ENCODE data around the gene SLC22A3.
"Not testable (repeated sequence)": the region's sequence is repeated elsewhere in the genome, so short reads cannot be mapped to it uniquely, and the experiment has no call there.

Gene SLC22A3

GRCh38 chr6:160457823-160458222, 109.6 kb downstream of the SLC22A3 start:
- DNase-seq: no peak
- intact Hi-C loops (cut with DNase I): loop anchor here (10.0 kb wide), 2 partner anchors 323 to 593 kb away; no protein-coding TSS in a partner anchor

- intact Hi-C loops (cut with DNase I): no loop called here
- DNase-seq: no peak
These were observed 113.5 kb downstream of the SLC22A3 start for GRCh38 chr6:160461641-160462040.

DNA sequence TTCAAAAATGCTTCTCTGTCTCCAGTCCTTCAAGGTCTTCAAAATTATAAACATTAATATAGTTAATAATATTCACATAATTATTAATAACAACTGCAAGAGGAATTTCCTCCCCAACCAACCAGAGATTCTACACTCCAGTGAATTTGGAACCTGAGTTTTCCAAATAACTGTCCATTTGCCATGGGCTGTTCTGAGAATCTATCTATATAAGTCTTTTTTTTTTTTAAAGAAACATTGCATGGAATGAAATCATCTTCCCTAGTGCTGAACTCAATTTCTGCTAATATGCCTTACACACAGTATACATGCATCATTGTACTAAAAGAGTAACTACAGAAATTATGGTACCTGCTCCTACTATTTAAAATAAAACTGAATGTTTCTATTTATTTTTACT, 113.9 kb downstream of the SLC22A3 start:
- DNase-seq: no peak
- intact Hi-C loops (cut with DNase I): no loop called here

DNA sequence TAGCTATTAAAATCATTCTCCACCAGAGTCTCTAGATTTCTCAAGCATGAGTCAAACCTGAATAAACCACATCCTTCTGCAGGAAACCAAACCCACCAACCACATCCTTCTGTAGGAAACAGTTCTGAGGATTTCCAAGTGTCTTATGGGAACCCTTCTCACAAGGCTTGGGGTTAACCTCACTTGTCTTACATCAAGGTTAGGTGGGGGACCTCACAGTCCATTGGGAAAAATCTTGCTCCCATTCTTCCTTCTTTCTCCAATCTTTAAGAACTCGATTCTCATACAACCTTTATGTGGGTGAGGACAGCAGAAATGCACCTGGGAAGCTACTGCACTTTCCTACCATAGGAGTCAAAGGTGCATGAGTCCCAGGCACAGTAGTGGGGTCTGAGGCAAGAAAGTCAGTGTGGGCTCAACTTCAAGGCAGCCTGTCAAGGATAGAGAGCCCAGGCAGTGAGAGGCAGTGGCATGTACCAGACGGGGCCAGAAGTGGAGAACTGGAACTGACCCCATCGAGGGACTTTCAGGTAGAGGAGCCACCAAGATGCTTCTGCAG, 114.5 kb downstream of the SLC22A3 start:
- DNase-seq: no peak
- intact Hi-C loops (cut with DNase I): no loop called here

DNA sequence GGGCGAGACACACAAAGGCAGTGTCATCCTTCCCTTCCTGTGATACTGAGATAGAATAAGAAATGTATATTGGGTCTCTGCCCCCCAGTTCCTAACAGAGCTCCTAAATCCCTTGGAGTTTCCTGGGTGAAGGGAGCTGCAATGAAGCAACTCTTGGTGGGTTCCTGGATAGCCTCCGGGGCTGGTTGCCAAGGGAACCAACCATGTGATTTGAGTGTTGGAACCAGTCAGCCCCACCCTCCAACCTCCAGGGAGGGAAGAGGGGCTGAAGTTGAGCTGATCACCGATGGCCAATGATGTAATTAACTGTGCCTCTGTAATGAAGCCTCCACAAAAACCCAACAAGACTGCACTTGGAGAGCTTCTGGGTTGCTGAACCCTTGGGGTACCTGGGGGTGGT, 116.6 kb downstream of the SLC22A3 start:
- DNase-seq: no peak
- intact Hi-C loops (cut with DNase I): no loop called here

DNA sequence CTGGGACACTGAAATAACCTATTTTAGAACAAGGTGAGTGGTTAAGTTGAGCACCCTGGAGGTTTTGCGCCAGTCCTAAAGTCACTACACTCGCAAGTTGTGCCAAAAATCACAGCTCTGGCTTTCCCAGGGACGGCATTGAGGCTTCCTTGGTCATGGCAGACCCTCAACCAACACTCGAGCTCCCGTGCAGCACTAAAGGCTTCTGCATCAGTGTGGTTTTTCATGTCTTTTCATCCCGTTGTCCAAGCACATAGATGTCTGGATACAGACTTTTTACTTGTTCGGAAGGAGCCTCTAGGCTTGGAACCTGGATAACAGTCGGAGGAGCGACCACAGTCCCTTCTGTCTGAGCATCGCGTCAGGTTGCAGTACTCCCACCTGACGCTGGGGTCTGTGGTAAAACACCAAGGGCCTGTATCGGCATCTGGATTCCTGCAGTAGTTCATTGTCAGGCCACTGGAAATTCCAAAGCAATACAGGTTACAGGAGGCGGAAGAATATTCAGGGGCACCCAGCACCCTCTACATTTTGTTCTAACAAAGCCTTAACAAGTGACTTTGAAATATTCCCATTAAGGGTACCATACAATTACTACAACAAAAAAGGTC, 119.2 kb downstream of the SLC22A3 start:
- DNase-seq; intact Hi-C loops (cut with DNase I): not testable (repeated sequence)

GRCh38 chr6:160469153-160469552, 121.0 kb downstream of the SLC22A3 start:
- intact Hi-C loops (cut with DNase I): no loop called here
- no peak for DNase-seq

- DNase-seq; intact Hi-C loops (cut with DNase I): not testable (repeated sequence)
These were observed 127.9 kb downstream of the SLC22A3 start for GRCh38 chr6:160476056-160476455.

GRCh38 chr6:160477072-160477471, 128.9 kb downstream of the SLC22A3 start:
- DNase-seq; intact Hi-C loops (cut with DNase I): not testable (repeated sequence)

DNA sequence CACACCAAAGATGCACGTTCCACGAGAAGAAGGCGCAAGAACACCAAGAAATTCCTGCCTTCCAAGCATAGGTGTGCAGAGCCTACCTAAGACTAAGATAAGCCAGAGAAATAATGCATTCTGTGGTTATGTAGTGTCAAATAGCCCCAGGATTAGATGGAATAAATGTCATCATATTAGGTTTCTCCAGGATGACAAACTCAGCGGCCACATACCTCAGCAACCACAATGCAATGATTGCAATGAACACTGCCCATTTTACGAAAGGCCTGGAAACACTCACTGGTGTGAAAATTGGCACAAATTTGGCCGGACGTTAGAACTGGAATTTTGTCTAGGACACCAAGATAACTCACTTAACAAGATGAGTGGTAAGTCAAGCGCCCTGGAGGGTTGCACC, 129.7 kb downstream of the SLC22A3 start:
- no peak for DNase-seq
- intact Hi-C loops (cut with DNase I): no loop called here

- intact Hi-C loops (cut with DNase I): no loop called here
- DNase-seq: no peak
These were observed 138.9 kb downstream of the SLC22A3 start for GRCh38 chr6:160487116-160487515.

DNA sequence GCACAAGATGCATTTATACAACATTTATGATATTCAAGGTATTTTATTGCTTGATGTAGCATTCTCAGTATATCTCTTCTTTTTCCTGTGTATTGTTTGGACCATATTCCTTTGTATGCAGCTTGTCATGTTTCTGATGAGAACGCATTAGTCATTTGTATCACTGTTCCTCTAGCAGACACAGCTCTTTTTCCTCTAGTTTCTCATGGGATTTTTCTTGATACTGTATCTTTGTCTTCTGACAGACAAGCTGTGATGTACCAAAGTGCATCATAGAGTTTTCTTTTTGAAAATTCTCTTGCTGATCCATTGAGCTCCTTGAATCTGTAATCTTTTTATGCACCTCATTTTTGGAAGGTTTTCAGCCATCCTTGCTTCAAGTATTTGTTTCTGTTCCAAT, 140.9 kb downstream of the SLC22A3 start:
- intact Hi-C loops (cut with DNase I): no loop called here
- DNase-seq: no peak

GRCh38 chr6:160494576-160494975, 146.4 kb downstream of the SLC22A3 start:
- intact Hi-C loops (cut with DNase I): no loop called here

GRCh38 chr6:160500639-160501038, 152.5 kb downstream of the SLC22A3 start:
- intact Hi-C loops (cut with DNase I): no loop called here
- DNase-seq: no peak

More at GRCh38 chr6:160494576-160494975, 146.4 kb downstream of the SLC22A3 start:
- DNase-seq: no peak

All from head of caudate nucleus (tissue), 42 donors.